IMR-90 (cell line): ENCODE results near the gene TNFSF12. TPM values are rescaled to one million over a fixed set of nuclear protein-coding genes. Genes with fewer than 3 reads are reported as not detected.
"Not testable (repeated sequence)": the region's sequence is repeated elsewhere in the genome, so short reads cannot be mapped to it uniquely, and the experiment has no call there.

Source experiments
- ATAC-seq: fragments of 200-7000 bp; cut with Tn5 transposase; 2 replicates; pipeline ENCODE4 v1.9.1; 2020; ENCODE audit warnings: low read depth, mild to moderate bottlenecking, moderate library complexity
- BruUV-seq: library from RNA; stranded (reverse); fragments of 400-500 nt; replicated peaks from 2 replicates; lab custom pipeline; 2021; lab: Mats Ljungman, UMichigan
- CTCF ChIA-PET: fragments of 300-600 bp; formaldehyde crosslinking; extraction: SDS; loops from one replicate; lab custom pipeline; 2021; ENCODE audit warnings: antibody characterized with exemption; lab: Yijun Ruan, JAX
- POLR2A ChIA-PET: fragments of 300-600 bp; sonication (Branson Sonifier 250); formaldehyde crosslinking; loops from one replicate; lab custom pipeline; 2022; ENCODE audit warnings: antibody characterized with exemption; ENCODE audit not compliant: unreplicated experiment; lab: Charles Lee
- DNase-seq: peaks from one replicate; pipeline ENCODE4 v3.0.0; 2013
- H2AFZ ChIP-seq: replicated peaks from 2 replicates; pipeline ENCODE3; 2013; ENCODE audit warnings: low read length, mild to moderate bottlenecking; ENCODE audit not compliant: poor library complexity
- H2AK5ac ChIP-seq: 2 replicates; pipeline ENCODE4 v1.6.1; 2013; ENCODE audit warnings: low read depth, low read length, inconsistent platforms
- H2AK9ac ChIP-seq: replicated peaks from 2 replicates; pipeline ENCODE3; 2013; ENCODE audit warnings: mild to moderate bottlenecking, low read depth, low read length, moderate library complexity; ENCODE audit not compliant: poor library complexity
- H2BK120ac ChIP-seq: 2 replicates; pipeline ENCODE4 v1.6.1; 2013; ENCODE audit warnings: low read depth, low read length, inconsistent platforms
- H2BK15ac ChIP-seq: 3 replicates; pipeline ENCODE4 v1.6.1; 2013; ENCODE audit warnings: low read depth, low read length, inconsistent platforms
- H2BK20ac ChIP-seq: 2 replicates; pipeline ENCODE4 v1.6.1; 2013; ENCODE audit warnings: low read depth, mild to moderate bottlenecking, inconsistent platforms, low read length, moderate library complexity
- H2BK5ac ChIP-seq: 2 replicates; pipeline ENCODE4 v1.6.1; 2013; ENCODE audit warnings: mild to moderate bottlenecking, low read depth, low read length, inconsistent platforms; ENCODE audit not compliant: poor library complexity, severe bottlenecking
- H3K14ac ChIP-seq: replicated peaks from 2 replicates; pipeline ENCODE4 v1.6.1; 2013; ENCODE audit warnings: low read depth, low read length, inconsistent platforms
- H3K18ac ChIP-seq: 2 replicates; pipeline ENCODE4 v1.6.1; 2013; ENCODE audit warnings: low read depth, low read length, control low read depth
- H3K23ac ChIP-seq: 2 replicates; pipeline ENCODE4 v1.6.1; 2013; ENCODE audit warnings: low read depth, low read length, inconsistent platforms
- H3K27ac ChIP-seq: 2 replicates; pipeline ENCODE4 v1.5.1; 2013; ENCODE audit warnings: mild to moderate bottlenecking, control low read depth, low read length; ENCODE audit not compliant: insufficient read depth
- H3K27me3 ChIP-seq: 2 replicates; pipeline ENCODE4 v1.6.1; 2013; ENCODE audit warnings: low read length; ENCODE audit not compliant: control insufficient read depth, insufficient read depth
- H3K36me3 ChIP-seq: 2 replicates; pipeline ENCODE4 v1.6.1; 2013; ENCODE audit warnings: low read length, mixed read lengths; ENCODE audit not compliant: control insufficient read depth, insufficient read depth
- H3K4ac ChIP-seq: 2 replicates; pipeline ENCODE4 v1.6.1; 2013; ENCODE audit warnings: low read depth, low read length, inconsistent platforms
- H3K4me1 ChIP-seq: 2 replicates; pipeline ENCODE4 v1.6.1; 2013; ENCODE audit warnings: low read length, mixed read lengths; ENCODE audit not compliant: control insufficient read depth, insufficient read depth
- H3K4me2 ChIP-seq: 2 replicates; pipeline ENCODE4 v1.6.1; 2013; ENCODE audit warnings: low read depth, mild to moderate bottlenecking, control low read depth, low read length, moderate library complexity
- H3K4me3 ChIP-seq: 2 replicates; pipeline ENCODE4 v1.5.1; 2013; ENCODE audit warnings: low read depth, mild to moderate bottlenecking, control low read depth, low read length, moderate library complexity; ENCODE audit not compliant: insufficient read depth
- H3K56ac ChIP-seq: 2 replicates; pipeline ENCODE4 v1.6.1; 2013; ENCODE audit warnings: low read length, inconsistent platforms; ENCODE audit not compliant: insufficient read depth; ENCODE audit errors: extremely low read depth
- H3K79me1 ChIP-seq, 2 experiments: 2 replicates each; pipeline ENCODE4 v1.6.1; 2013; ENCODE audit warnings: low read length in 2 of 2, inconsistent platforms in 1 of 2, low read depth in 1 of 2
- H3K9ac ChIP-seq: 2 replicates; pipeline ENCODE4 v1.6.1; 2013; ENCODE audit warnings: low read depth, low read length, control low read depth
- H3K9me1 ChIP-seq: 2 replicates; pipeline ENCODE4 v1.6.1; 2013; ENCODE audit warnings: low read length, inconsistent platforms; ENCODE audit not compliant: insufficient read depth
- H3K9me3 ChIP-seq: 2 replicates; pipeline ENCODE4 v1.6.1; 2013; ENCODE audit warnings: low read length; ENCODE audit not compliant: control insufficient read depth, insufficient read depth
- H4K20me1 ChIP-seq: 2 replicates; pipeline ENCODE4 v1.6.1; 2013; ENCODE audit warnings: low read length, inconsistent platforms; ENCODE audit not compliant: insufficient read depth
- H4K5ac ChIP-seq: 2 replicates; pipeline ENCODE4 v1.6.1; 2013; ENCODE audit warnings: mild to moderate bottlenecking, low read depth, low read length, control low read depth
- H4K8ac ChIP-seq, 2 experiments: 2 replicates each; pipeline ENCODE4 v1.6.1; 2013; ENCODE audit warnings: low read depth in 2 of 2, low read length in 2 of 2, control low read depth in 1 of 2, inconsistent platforms in 1 of 2
- H4K91ac ChIP-seq: 2 replicates; pipeline ENCODE4 v1.6.1; 2013; ENCODE audit warnings: low read depth, low read length, inconsistent platforms; ENCODE audit not compliant: insufficient read depth
- WGBS, 2 experiments: methylation state at CpG; one replicate each; pipeline versions ENCODE4 v1.1.5 to v1.1.7; 2013; ENCODE audit warnings: missing lambda C conversion rate in 2 of 2; ENCODE audit not compliant: insufficient read length in 1 of 2; ENCODE audit errors: extremely low coverage in 2 of 2; 5-methylcytosine and 5-hydroxymethylcytosine counted together
- dilution Hi-C: fragments of 300-500 bp; cut with HindIII; formaldehyde crosslinking; loops from one replicate; pipeline ENCODE4 v1.14.3; 2018; ENCODE audit warnings: low sequenced_read_pairs; ENCODE audit not compliant: unreplicated experiment
- in situ Hi-C: fragments of 300-500 bp; cut with MboI; formaldehyde crosslinking; loops from 3 replicates; pipeline ENCODE4 v1.14.3; 2019; ENCODE audit warnings: low sequenced_read_pairs, inconsistent platforms, mixed read lengths
- intact Hi-C: fragments of 100-400 bp; cut with micrococcal nuclease; formaldehyde crosslinking; loops from 2 replicates; pipeline ENCODE4 v1.10.0; 2022
- polyA plus RNA-seq, 3 experiments: library from polyadenylated mRNA; depleted of rRNA; stranded (reverse); fragments of >200 nt; gene quantifications; 2 replicates each; pipeline ENCODE4 v1.2.3, GENCODE V29; 2012; ENCODE audit warnings: low replicate concordance in 1 of 3
- total RNA-seq: library from RNA; depleted of rRNA; stranded (reverse); fragments of >200 nt; gene quantifications from 2 replicates; pipeline ENCODE4 v1.2.3, GENCODE V29; 2012

The TNFSF12 gene
- total and polyA plus RNA-seq, 2 of the 4 experiments (the other 2 are of a cell fraction), result 2.7 to 22.0 TPM

GRCh38 chr17:7597561-7597960 lies 48.7 kb downstream of the TNFSF12 start:
- H3K9me1 ChIP-seq, H2BK20ac ChIP-seq, CTCF ChIA-PET, H3K4ac ChIP-seq, H3K4me3 ChIP-seq, H3K9me3 ChIP-seq, H3K27ac ChIP-seq, H3K23ac ChIP-seq, H3K9ac ChIP-seq, ATAC-seq, H2BK5ac ChIP-seq, H3K27me3 ChIP-seq, H3K18ac ChIP-seq, H4K91ac ChIP-seq, H4K5ac ChIP-seq, dilution Hi-C loops, intact Hi-C loops, H2BK15ac ChIP-seq, H3K4me2 ChIP-seq, H2AK5ac ChIP-seq, POLR2A ChIA-PET, H2AFZ ChIP-seq, BruUV-seq, H3K56ac ChIP-seq, in situ Hi-C loops, DNase-seq, H3K4me1 ChIP-seq, H2BK120ac ChIP-seq, H4K20me1 ChIP-seq, H4K8ac ChIP-seq, H3K14ac ChIP-seq, H2AK9ac ChIP-seq: not testable (repeated sequence)
- WGBS, 2 experiments, result 100% methylated on average over 2 of the region's 5 CpGs; no CpG with 5 or more reads in 1 of the 2 experiments
- peaks cover 7 to 10% of the 10 kb centered on the region in 2 experiments; a peak in 2 of 4 replicates for H3K79me1 ChIP-seq
- H3K36me3 ChIP-seq, result peaks cover 71% of the 10 kb centered on the region
